SU-DHL-6 (cell line): ENCODE measurements around the gene PSMA6.
"Not testable (repeated sequence)": the region's sequence is repeated elsewhere in the genome, so short reads cannot be mapped to it uniquely, and the experiment has no call there.

ENCODE experiments used
- H2AFZ ChIP-seq: fragments of 200-600 bp; sonication (generic); 2 replicates; pipeline ENCODE4 v1.6.1; 2014; ENCODE audit warnings: low read depth, mild to moderate bottlenecking, moderate library complexity, mixed read lengths, antibody characterized with exemption, low read length; ENCODE audit not compliant: severe bottlenecking
- H3F3A ChIP-seq: fragments of 200-600 bp; shearing (Covaris generic); 2 replicates; pipeline ENCODE4 v1.6.0; 2016; ENCODE audit warnings: antibody characterized with exemption, mild to moderate bottlenecking; ENCODE audit not compliant: insufficient read depth
- H3K27ac ChIP-seq: fragments of 200-600 bp; sonication (generic); 2 replicates; pipeline ENCODE4 v1.5.1; 2016; ENCODE audit warnings: low read depth, mild to moderate bottlenecking, low read length, moderate library complexity, mixed read lengths
- H3K27me3 ChIP-seq: fragments of 200-600 bp; sonication (generic), shearing (Covaris generic); 2 replicates; pipeline ENCODE4 v1.6.0; 2014; ENCODE audit warnings: mild to moderate bottlenecking, low read length
- H3K36me3 ChIP-seq: fragments of 200-600 bp; sonication (generic); 2 replicates; pipeline ENCODE4 v1.6.1; 2014; ENCODE audit warnings: mild to moderate bottlenecking, low read length, mixed read lengths
- H3K4me2 ChIP-seq: fragments of 300-600, 200-600 bp; shearing (Covaris generic), sonication (generic); 2 replicates; pipeline ENCODE4 v1.6.0; 2014; ENCODE audit warnings: low read length, low read depth, mild to moderate bottlenecking; ENCODE audit not compliant: poor library complexity, severe bottlenecking
- H3K4me3 ChIP-seq: fragments of 200-600 bp; sonication (generic); 2 replicates; pipeline ENCODE4 v1.5.1; 2014; ENCODE audit warnings: antibody characterized with exemption, low read length, mild to moderate bottlenecking, mixed read lengths; ENCODE audit not compliant: insufficient read depth, poor library complexity, severe bottlenecking
- H3K79me2 ChIP-seq: fragments of 200-600 bp; sonication (generic); 2 replicates; pipeline ENCODE4 v1.6.1; 2014; ENCODE audit warnings: mild to moderate bottlenecking, low read length, moderate library complexity; ENCODE audit not compliant: insufficient read depth
- H3K9ac ChIP-seq: fragments of 200-600 bp; sonication (generic); 2 replicates; pipeline ENCODE4 v1.7.0; 2014; ENCODE audit warnings: mild to moderate bottlenecking, low read length
- H3K9me2 ChIP-seq: fragments of 200-600 bp; sonication (generic); replicated peaks from 2 replicates; pipeline ENCODE4 v1.6.1; 2014; ENCODE audit warnings: low read length; ENCODE audit not compliant: insufficient read depth
- H3K9me3 ChIP-seq: fragments of 200-600 bp; sonication (generic); 2 replicates; pipeline ENCODE4 v1.6.1; 2014; ENCODE audit warnings: low read length, mixed read lengths; ENCODE audit not compliant: insufficient read depth
- H4K20me1 ChIP-seq: fragments of 200-600 bp; sonication (generic); 2 replicates; pipeline ENCODE4 v1.6.1; 2014; ENCODE audit warnings: low read depth, mild to moderate bottlenecking, antibody characterized with exemption, low read length, moderate library complexity, mixed read lengths
- EZH2phosphoT487 ChIP-seq: fragments of 200-600 bp; sonication (generic), shearing (Covaris generic); conservative IDR thresholded peaks from 2 replicates; pipeline ENCODE4 v1.6.1; 2018; ENCODE audit warnings: mild to moderate bottlenecking, antibody characterized with exemption, low read length, moderate library complexity, mixed read lengths
- TF ChIP-seq, protein P1 (sequence below): fragments of 200-600 bp; sonication (generic); IDR thresholded peaks from one replicate; pipeline ENCODE4 v1.5.1; 2017; ENCODE audit warnings: antibody characterized with exemption, mild to moderate bottlenecking, low read length, moderate library complexity; ENCODE audit not compliant: insufficient read depth, poor library complexity, severe bottlenecking

Gene PSMA6

DNA sequence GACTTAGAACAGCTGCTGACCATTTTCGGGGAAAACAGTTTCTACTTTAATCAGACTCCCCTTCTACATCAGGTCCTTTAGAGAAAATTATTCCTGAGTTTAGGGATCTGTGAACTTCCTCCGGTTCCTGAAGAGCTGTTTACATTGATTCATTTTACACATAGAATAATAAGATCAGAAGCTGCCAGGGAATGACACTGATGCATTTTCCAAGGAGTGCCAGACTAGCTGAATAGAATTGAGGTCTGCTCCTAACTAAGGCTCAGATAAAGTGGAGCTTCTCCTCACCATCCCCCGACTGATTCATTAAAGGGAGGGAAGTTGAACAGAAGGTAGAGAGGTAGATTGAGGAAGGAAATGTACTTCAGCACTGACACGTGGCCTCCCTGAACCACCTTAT, 41.9 kb upstream of the PSMA6 start:
- H3K4me2 ChIP-seq = no peak overlapping the region
- H3K9ac ChIP-seq = no peak overlapping the region
- no peaks in the 10 kb centered on the region for H3K27me3 ChIP-seq
- H3K27ac ChIP-seq = no peak overlapping the region
- no peaks in the 10 kb centered on the region for H3F3A ChIP-seq
- no peak for TF ChIP-seq EZH2phosphoT487
- TF ChIP-seq, protein P1, sequence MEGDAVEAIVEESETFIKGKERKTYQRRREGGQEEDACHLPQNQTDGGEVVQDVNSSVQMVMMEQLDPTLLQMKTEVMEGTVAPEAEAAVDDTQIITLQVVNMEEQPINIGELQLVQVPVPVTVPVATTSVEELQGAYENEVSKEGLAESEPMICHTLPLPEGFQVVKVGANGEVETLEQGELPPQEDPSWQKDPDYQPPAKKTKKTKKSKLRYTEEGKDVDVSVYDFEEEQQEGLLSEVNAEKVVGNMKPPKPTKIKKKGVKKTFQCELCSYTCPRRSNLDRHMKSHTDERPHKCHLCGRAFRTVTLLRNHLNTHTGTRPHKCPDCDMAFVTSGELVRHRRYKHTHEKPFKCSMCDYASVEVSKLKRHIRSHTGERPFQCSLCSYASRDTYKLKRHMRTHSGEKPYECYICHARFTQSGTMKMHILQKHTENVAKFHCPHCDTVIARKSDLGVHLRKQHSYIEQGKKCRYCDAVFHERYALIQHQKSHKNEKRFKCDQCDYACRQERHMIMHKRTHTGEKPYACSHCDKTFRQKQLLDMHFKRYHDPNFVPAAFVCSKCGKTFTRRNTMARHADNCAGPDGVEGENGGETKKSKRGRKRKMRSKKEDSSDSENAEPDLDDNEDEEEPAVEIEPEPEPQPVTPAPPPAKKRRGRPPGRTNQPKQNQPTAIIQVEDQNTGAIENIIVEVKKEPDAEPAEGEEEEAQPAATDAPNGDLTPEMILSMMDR = no peak
- no peak overlapping the region for H2AFZ ChIP-seq
- H4K20me1 ChIP-seq = no peaks in the 10 kb centered on the region
- H3K4me3 ChIP-seq = no peak overlapping the region
- H3K36me3 ChIP-seq = no peaks in the 10 kb centered on the region
- no peaks in the 10 kb centered on the region for H3K9me3 ChIP-seq
- H3K9me2 ChIP-seq = no peaks in the 10 kb centered on the region
- no peaks in the 10 kb centered on the region for H3K79me2 ChIP-seq

GRCh38 chr14:35252451-35252868, 39.7 kb upstream of the PSMA6 start:
- Histone ChIP-seq H3K79me2 (no peaks in the 10 kb centered on the region), H3F3A (no peaks in the 10 kb centered on the region), H3K27ac (no peak overlapping the region), H3K4me3 (no peak overlapping the region), H4K20me1 (no peaks in the 10 kb centered on the region), H3K36me3 (no peaks in the 10 kb centered on the region), H3K9ac (no peak overlapping the region), H3K4me2 (no peak overlapping the region), H3K9me2 (no peaks in the 10 kb centered on the region), H3K27me3 (no peaks in the 10 kb centered on the region), H3K9me3 (no peaks in the 10 kb centered on the region), H2AFZ (no peak overlapping the region)
- TF ChIP-seq, protein P1 = no peak
- no peak for TF ChIP-seq EZH2phosphoT487

GRCh38 chr14:35253056-35253455, 39.1 kb upstream of the PSMA6 start:
- not testable (repeated sequence) for H3K4me2 ChIP-seq, H3K27ac ChIP-seq, H3F3A ChIP-seq, H3K9ac ChIP-seq, H3K27me3 ChIP-seq, H3K36me3 ChIP-seq, H2AFZ ChIP-seq, H3K79me2 ChIP-seq, H3K9me3 ChIP-seq, H4K20me1 ChIP-seq, H3K9me2 ChIP-seq, H3K4me3 ChIP-seq

- H3K27ac ChIP-seq, H3K9me2 ChIP-seq, H3K79me2 ChIP-seq, H3K4me3 ChIP-seq, H3K9ac ChIP-seq, H3F3A ChIP-seq, H3K9me3 ChIP-seq, H3K27me3 ChIP-seq, H3K36me3 ChIP-seq, H2AFZ ChIP-seq, H3K4me2 ChIP-seq, H4K20me1 ChIP-seq: not testable (repeated sequence)
These were observed 38.1 kb upstream of the PSMA6 start for GRCh38 chr14:35254034-35254622.
